ENCODE results near the gene GDPD4. TPM values are rescaled to one million over a fixed set of nuclear protein-coding genes. Genes with fewer than 3 reads are reported as not detected.

The GDPD4 gene
- total RNA-seq, 4 donors from 2014 or later, result not detected

DNA sequence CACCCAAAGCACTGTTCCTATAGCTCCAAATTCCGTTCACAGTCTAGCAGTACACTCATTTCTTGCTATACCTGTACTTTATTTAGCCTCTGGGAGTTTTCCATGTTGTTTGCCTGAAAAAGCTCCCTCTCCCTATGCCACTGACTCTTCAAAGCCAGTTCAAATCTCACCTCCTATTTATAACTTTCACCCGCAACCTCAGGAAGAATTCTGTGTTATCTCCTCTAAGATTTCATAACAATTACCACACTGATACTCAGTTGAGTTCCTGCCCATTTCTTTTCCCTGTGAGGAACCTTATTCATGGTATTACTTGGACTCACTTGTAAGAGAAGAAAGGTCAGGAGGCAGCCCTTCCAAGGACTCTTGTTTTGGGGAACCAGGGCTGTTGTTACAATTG is 25.2 kb downstream of the GDPD4 start:
- no peak for TF ChIP-seq POLR2A (IDR thresholded peaks at IDR 0.05)
- TF ChIP-seq, protein P1, sequence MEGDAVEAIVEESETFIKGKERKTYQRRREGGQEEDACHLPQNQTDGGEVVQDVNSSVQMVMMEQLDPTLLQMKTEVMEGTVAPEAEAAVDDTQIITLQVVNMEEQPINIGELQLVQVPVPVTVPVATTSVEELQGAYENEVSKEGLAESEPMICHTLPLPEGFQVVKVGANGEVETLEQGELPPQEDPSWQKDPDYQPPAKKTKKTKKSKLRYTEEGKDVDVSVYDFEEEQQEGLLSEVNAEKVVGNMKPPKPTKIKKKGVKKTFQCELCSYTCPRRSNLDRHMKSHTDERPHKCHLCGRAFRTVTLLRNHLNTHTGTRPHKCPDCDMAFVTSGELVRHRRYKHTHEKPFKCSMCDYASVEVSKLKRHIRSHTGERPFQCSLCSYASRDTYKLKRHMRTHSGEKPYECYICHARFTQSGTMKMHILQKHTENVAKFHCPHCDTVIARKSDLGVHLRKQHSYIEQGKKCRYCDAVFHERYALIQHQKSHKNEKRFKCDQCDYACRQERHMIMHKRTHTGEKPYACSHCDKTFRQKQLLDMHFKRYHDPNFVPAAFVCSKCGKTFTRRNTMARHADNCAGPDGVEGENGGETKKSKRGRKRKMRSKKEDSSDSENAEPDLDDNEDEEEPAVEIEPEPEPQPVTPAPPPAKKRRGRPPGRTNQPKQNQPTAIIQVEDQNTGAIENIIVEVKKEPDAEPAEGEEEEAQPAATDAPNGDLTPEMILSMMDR (IDR thresholded peaks at IDR 0.05), result no peak

DNA sequence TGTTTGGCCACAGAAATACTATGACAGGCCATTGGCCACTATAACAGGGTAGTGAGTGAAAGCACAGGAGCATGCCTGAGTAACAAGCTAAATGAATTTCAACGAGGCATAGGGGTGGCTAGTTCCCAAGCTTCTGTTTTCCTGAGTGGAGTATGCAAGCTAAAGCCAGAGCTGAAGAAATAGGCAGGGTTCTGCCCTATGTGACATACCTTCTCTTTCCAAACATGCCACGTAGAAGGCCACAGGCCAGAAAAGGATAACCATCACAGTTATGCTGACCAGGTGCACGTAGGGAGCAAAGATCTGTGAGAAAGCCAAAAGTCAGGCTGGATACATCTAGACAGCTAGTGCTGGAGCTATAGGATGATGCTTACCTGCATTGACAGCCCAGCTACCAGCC is 30.6 kb downstream of the GDPD4 start:
- TF ChIP-seq, protein P1 (IDR thresholded peaks at IDR 0.05), result no peak
- TF ChIP-seq POLR2A (IDR thresholded peaks at IDR 0.05), result no peak
- Histone ChIP-seq H3K9me3 (no peaks in the 10 kb centered on the region), H3K4me1 (no peaks in the 10 kb centered on the region), H3K4me3 (no peak overlapping the region), H3K27me3 (peaks cover 0 to 6% (median 0%) of the 10 kb centered on the region in 4 donors), H3K27ac (no peak overlapping the region), H3K36me3 (no peaks in the 10 kb centered on the region)
- intact Hi-C loops (cut with DNase I), result no loop called here
- 76 to 83% methylated on average over 3 of the region's 3 CpGs for WGBS, 2 donors
- no peak for DNase-seq

More for the DNA sequence above, 25.2 kb downstream of the GDPD4 start:
- Histone ChIP-seq H3K4me3 (no peak overlapping the region), H3K27me3 (no peaks in the 10 kb centered on the region), H3K36me3 (no peaks in the 10 kb centered on the region), H3K9me3 (no peaks in the 10 kb centered on the region), H3K27ac (no peak overlapping the region), H3K4me1 (no peaks in the 10 kb centered on the region)
- WGBS, 2 donors, result 79 to 82% methylated on average over 2 of the region's 2 CpGs
- DNase-seq, result no peak
- intact Hi-C loops (cut with DNase I), result no loop called here

DNA sequence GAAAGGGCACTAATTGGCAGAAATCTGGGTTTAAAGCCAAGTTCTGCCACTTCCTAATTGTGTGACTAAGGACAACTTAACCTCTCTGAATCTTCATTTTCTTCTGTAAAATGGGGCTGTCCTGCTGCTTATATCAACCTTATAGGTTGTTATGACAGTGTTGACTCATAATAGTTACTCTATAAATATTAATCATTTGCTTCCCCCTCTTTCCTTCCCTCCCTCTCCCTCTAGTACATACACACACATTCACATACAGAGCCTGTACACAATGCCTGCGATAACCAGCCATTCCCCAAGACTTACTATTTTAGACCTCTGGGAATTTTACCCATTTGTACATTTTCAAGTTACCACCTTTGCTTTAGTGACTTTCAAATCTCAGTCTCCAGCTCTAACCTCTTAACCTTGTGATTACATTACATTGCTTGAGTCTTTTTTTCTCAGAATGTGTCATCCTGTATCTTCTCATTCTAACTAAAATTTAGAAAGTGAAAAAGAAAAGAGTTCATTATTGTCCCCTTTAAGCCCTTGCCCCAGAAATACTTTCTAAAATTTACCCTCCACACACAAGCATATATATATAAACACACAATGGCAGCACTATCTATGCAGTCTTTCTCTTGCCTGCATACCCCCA is 31.9 kb downstream of the GDPD4 start:
- Histone ChIP-seq H3K9me3 (no peaks in the 10 kb centered on the region), H3K27me3 (peaks cover 0 to 6% (median 0%) of the 10 kb centered on the region in 4 donors), H3K27ac (no peak overlapping the region), H3K4me3 (no peak overlapping the region), H3K4me1 (no peaks in the 10 kb centered on the region), H3K36me3 (no peaks in the 10 kb centered on the region)
- intact Hi-C loops (cut with DNase I), result no loop called here
- TF ChIP-seq, protein P1 (IDR thresholded peaks at IDR 0.05), result no peak
- no peak for TF ChIP-seq POLR2A (IDR thresholded peaks at IDR 0.05)
- DNase-seq, result no peak
- 66 to 84% methylated on average over 1 of the region's 1 CpG for WGBS, 2 donors

DNA sequence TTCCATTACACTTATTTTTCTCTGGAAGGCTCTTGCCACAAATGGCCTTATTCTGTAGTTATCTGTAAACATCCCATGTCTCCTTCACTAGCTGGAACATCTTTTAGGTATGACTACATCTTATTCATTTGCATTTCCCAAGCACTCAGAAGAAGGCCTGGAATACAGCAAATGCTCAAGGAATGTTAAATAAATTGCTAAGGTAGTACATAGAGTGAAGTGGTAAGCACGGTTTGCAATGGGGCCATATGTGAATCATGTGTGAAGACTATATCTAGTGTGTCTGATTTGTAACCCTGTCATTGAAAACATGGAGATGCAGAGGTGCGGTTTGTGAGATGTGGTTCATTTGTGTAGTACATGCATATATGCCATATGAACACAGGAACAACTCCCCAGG is 33.5 kb downstream of the GDPD4 start:
- no peak overlapping the region for H3K4me3 ChIP-seq
- no peaks in the 10 kb centered on the region for H3K4me1 ChIP-seq
- WGBS, 2 donors, result 80 to 85% methylated on average over 2 of the region's 2 CpGs
- no peaks in the 10 kb centered on the region for H3K9me3 ChIP-seq
- no peak for TF ChIP-seq POLR2A (IDR thresholded peaks at IDR 0.05)
- TF ChIP-seq, protein P1 (IDR thresholded peaks at IDR 0.05), result no peak
- DNase-seq, result no peak
- peaks cover 0 to 6% (median 0%) of the 10 kb centered on the region in 4 donors for H3K27me3 ChIP-seq
- intact Hi-C loops (cut with DNase I), result no loop called here
- H3K36me3 ChIP-seq, result no peaks in the 10 kb centered on the region
- no peak overlapping the region for H3K27ac ChIP-seq

DNA sequence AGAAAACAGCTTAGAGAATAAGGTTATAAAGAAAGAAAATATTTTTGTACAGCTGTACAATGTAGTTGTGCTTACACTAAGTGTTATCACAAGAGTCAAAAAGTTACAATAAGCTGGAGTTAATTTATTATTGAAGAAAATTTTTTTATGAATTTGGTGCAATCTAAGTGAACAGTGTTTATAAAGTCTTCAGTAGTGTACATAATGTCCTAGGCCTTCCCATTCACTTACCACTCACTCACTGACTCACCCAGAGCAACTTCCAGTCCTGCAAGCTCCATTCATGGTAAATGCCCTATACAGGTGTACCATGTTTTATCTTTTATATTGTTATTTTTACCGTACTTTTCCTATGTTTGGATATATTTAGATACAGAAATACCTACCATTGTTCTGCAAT is 34.7 kb downstream of the GDPD4 start:
- intact Hi-C loops (cut with DNase I), result no loop called here
- TF ChIP-seq POLR2A (IDR thresholded peaks at IDR 0.05), result no peak
- TF ChIP-seq, protein P1 (IDR thresholded peaks at IDR 0.05), result no peak
- 58 to 79% methylated on average over 1 of the region's 1 CpG for WGBS, 2 donors

More for the DNA sequence above, 34.7 kb downstream of the GDPD4 start:
- no peak for DNase-seq
- no peak overlapping the region for H3K27ac ChIP-seq
- H3K9me3 ChIP-seq, result peaks cover 0 to 8% (median 7%) of the 10 kb centered on the region in 3 donors
- H3K36me3 ChIP-seq, result no peaks in the 10 kb centered on the region
- H3K4me3 ChIP-seq, result no peak overlapping the region
- peaks cover 0 to 6% (median 0%) of the 10 kb centered on the region in 4 donors for H3K27me3 ChIP-seq
- no peaks in the 10 kb centered on the region for H3K4me1 ChIP-seq

Measured in esophagus squamous epithelium (tissue), 5 donors.